ENCODE results near the gene SLC39A2.

Gene SLC39A2

GRCh38 chr14:21043974-21044618, 45.0 kb downstream of the SLC39A2 start:
- no peak for DNase-seq (ENCODE audit: low read depth, low spot score)

GRCh38 chr14:21047378-21047781, 48.3 kb downstream of the SLC39A2 start:
- DNase-seq (ENCODE audit: low read depth, low spot score), result no peak

GRCh38 chr14:21048638-21049037, 49.5 kb downstream of the SLC39A2 start:
- no peak for DNase-seq (ENCODE audit: low read depth, low spot score)

GRCh38 chr14:21049271-21049673, 50.2 kb downstream of the SLC39A2 start:
- no peak for DNase-seq (ENCODE audit: low read depth, low spot score)

- DNase-seq (ENCODE audit: low read depth, low spot score), result no peak
These were observed 51.5 kb downstream of the SLC39A2 start for GRCh38 chr14:21050597-21050996.

Data from activated CD4-positive, CD25-positive, alpha-beta regulatory T cell treated with anti-CD3 and anti-CD28 coated beads, Interleukin-2, amount 50 U/mL, for 16 hours (primary cell).